K562 (cell line): ENCODE data around the gene OXLD1. TPM values are rescaled to one million over a fixed set of nuclear protein-coding genes. Genes with fewer than 3 reads are reported as not detected.
A peak's percentile ranks its signal among the peaks of the same experiment; 100 is the strongest.

Source experiments
- ARHGAP35 ChIP-seq: fragments of 450-650 bp; IDR thresholded peaks from 2 replicates; pipeline ENCODE4 v1.6.1; 2018; ENCODE audit not compliant: partially characterized antibody
- FOXK1 ChIP-seq: sonication (generic); formaldehyde crosslinking; IDR thresholded peaks from 2 replicates; pipeline ENCODE4 v1.8.0; 2022; ENCODE audit warnings: missing genetic modification reagents, mild to moderate bottlenecking, borderline replicate concordance
- IRF1 ChIP-seq: sonication (generic); formaldehyde crosslinking; IDR thresholded peaks from 2 replicates; pipeline ENCODE4 v1.8.0; 2022; ENCODE audit warnings: missing genetic modification reagents, mild to moderate bottlenecking, borderline replicate concordance
- KAT2B ChIP-seq: IDR thresholded peaks from one replicate; pipeline ENCODE4 v1.6.1; 2012; ENCODE audit warnings: low read depth, mild to moderate bottlenecking, control low read depth, inconsistent platforms, low read length, moderate library complexity
- NCOA4 ChIP-seq: fragments of 450-650 bp; IDR thresholded peaks from 2 replicates; pipeline ENCODE4 v1.6.1; 2018; ENCODE audit warnings: mild to moderate bottlenecking; ENCODE audit not compliant: partially characterized antibody
- NR3C1 ChIP-seq: sonication (generic); formaldehyde crosslinking; IDR thresholded peaks from 2 replicates; pipeline ENCODE4 v1.8.1; 2022; ENCODE audit warnings: missing genetic modification reagents
- SIN3A ChIP-seq, 2 experiments: fragments of 150-350 bp in 1 of 2; IDR thresholded peaks; 2 replicates each; pipeline ENCODE4 v1.6.1; 2011 to 2016; ENCODE audit warnings: borderline replicate concordance in 2 of 2, low read depth in 2 of 2, low read length in 2 of 2, mild to moderate bottlenecking in 2 of 2, moderate library complexity in 2 of 2; ENCODE audit not compliant: control insufficient read depth in 1 of 2
- ZBTB33 ChIP-seq: sonication (generic); formaldehyde crosslinking; IDR thresholded peaks from 2 replicates; pipeline ENCODE4 v1.8.1; 2023; ENCODE audit warnings: mild to moderate bottlenecking, missing genetic modification reagents
- ZMIZ1 ChIP-seq, 2 experiments: fragments of 150-350 bp in 1 of 2; IDR thresholded peaks; 2 replicates each; pipeline ENCODE4 v1.6.1; 2012 to 2016; ENCODE audit warnings: low read depth in 2 of 2, low read length in 2 of 2, mild to moderate bottlenecking in 1 of 2, moderate library complexity in 1 of 2
- ZNF512 ChIP-seq: IDR thresholded peaks from 2 replicates; pipeline ENCODE4 v1.6.1; 2016; ENCODE audit warnings: missing genetic modification characterization, missing compliant biosample characterization
- ZNF609 ChIP-seq: sonication (generic); formaldehyde crosslinking; IDR thresholded peaks from 2 replicates; pipeline ENCODE4 v1.8.1; 2023; ENCODE audit warnings: missing genetic modification reagents, mild to moderate bottlenecking, borderline replicate concordance
- ZNF696 ChIP-seq: fragments of 250-450 bp; sonication (Bioruptor Pico); conservative IDR thresholded peaks from 2 replicates; pipeline ENCODE4 v1.4.0; 2020; ENCODE audit warnings: mild to moderate bottlenecking, moderate library complexity
- polyA plus RNA-seq, 8 experiments: library from polyadenylated mRNA; depleted of rRNA in 4 of 8; stranded (reverse) in 5 of 8; unstranded in 3 of 8; fragments of >200 nt; fragmentation: Nextera tagmentation in 2 of 8; fragmentation: Illumina TruSeq in 1 of 8; extraction: Ambion mirVana in 2 of 8; extraction: Trizol in 1 of 8; gene quantifications; 2 replicates each; pipeline versions ENCODE4 v1.2.1 to v1.2.3, GENCODE V29; 2011 to 2014; ENCODE audit warnings: inconsistent platforms in 1 of 8, missing spikeins in 1 of 8
- total RNA-seq, 7 experiments: library from RNA; depleted of rRNA in 6 of 7; stranded (reverse); fragments of >200 nt in 6 of 7; fragmentation: Illumina TruSeq in 2 of 7; extraction: Trizol in 2 of 7; gene quantifications; 2 replicates each; pipeline versions ENCODE4 v1.2.1 to v1.2.3, GENCODE V29; 2011 to 2021; ENCODE audit warnings: low replicate concordance in 1 of 7

Gene OXLD1
- total and polyA plus RNA-seq, 9 of the 15 experiments (the other 6 are each of a cell fraction or from before 2014, with no cell fraction given), result 4.4 to 115 (median 29.3) TPM

- TF ChIP-seq IRF1 (CRISPR knock-in tag), result no peak
- no peak for TF ChIP-seq ZBTB33 (CRISPR knock-in tag)
- no peak for TF ChIP-seq ZNF609 (CRISPR knock-in tag)
- no peak for TF ChIP-seq NR3C1 (CRISPR knock-in tag)
- TF ChIP-seq KAT2B, result no peak
- TF ChIP-seq ARHGAP35, result no peak
- no peak for TF ChIP-seq NCOA4
- no peak for TF ChIP-seq ZNF696 (CRISPR knock-in tag)
- TF ChIP-seq ZNF512 (tag), result no peak
- no peak for TF ChIP-seq ZMIZ1 (IDR thresholded peaks at IDR 0.05; ENCODE audit: low read depth in 2 of 2, low read length in 2 of 2)
- peak; percentile 85 for TF ChIP-seq SIN3A (IDR thresholded peaks at IDR 0.05; ENCODE audit: borderline replicate concordance in 2 of 2, control insufficient read depth in 1 of 2, low read depth in 2 of 2, low read length in 2 of 2)
- TF ChIP-seq FOXK1 (CRISPR knock-in tag), result no peak
These were observed at the start of gene OXLD1, which contains the start of gene CCDC137 (continued) for GRCh38 chr17:81666342-81667191.
